ENCODE results near the gene CAMTA1.

CAMTA1 gene

DNA sequence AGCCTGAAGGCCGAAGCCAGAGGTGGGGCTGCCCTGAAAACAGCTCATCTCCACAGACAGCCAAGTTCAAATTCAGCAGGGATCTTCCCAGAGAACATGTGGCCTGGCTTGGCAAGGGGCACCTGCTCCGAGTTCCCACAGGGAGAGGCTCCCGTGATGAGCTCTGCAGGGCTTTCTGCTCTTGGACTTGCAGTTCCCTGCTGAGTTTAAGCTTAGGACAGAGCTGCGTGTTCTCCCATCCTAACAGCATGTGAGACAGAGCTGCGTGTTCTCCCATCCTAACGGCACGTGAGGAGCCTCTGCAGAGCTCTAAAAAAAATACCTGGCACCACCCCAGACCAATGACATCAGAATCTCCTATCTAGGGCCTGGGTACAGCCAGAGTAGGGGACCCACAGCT lies 872.8 kb downstream of the CAMTA1 start:
- DNase-seq (ENCODE audit: low read depth), result no peak

DNA sequence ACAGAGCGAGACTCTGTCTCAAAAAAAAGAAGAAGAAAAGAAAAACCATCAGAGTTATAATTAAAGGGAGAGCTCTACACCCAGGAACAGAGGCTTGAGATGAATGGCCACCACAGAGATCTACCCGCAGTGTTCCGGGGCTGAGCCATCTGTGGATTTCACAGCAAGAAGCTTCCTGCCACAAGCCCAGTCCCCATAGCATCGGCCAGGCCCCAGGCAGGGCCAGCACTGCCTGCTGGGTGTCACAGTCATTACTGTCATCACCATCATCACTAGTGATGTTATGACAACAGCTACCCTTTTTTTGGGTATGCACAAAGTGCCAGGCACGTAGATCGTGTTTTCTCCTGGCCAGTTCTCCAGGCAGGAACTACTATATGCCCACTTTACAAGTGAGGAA lies 874.3 kb downstream of the CAMTA1 start:
- no peak for DNase-seq (ENCODE audit: low read depth)

DNA sequence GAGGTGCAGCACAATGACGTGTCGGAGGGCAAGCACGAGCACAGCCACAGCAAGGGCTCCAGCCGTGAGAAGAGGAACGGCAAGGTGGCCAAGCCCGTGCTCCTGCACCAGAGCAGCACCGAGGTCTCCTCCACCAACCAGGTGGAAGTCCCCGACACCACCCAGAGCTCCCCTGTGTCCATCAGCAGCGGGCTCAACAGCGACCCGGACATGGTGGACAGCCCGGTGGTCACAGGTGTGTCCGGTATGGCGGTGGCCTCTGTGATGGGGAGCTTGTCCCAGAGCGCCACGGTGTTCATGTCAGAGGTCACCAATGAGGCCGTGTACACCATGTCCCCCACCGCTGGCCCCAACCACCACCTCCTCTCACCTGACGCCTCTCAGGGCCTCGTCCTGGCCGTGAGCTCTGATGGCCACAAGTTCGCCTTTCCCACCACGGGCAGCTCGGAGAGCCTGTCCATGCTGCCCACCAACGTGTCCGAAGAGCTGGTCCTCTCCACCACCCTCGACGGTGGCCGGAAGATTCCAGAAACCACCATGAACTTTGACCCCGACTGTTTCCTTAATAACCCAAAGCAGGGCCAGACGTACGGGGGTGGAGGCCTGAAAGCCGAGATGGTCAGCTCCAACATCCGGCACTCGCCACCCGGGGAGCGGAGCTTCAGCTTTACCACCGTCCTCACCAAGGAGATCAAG lies 878.3 kb downstream of the CAMTA1 start:
- DNase-seq (ENCODE audit: low read depth), result no peak

DNA sequence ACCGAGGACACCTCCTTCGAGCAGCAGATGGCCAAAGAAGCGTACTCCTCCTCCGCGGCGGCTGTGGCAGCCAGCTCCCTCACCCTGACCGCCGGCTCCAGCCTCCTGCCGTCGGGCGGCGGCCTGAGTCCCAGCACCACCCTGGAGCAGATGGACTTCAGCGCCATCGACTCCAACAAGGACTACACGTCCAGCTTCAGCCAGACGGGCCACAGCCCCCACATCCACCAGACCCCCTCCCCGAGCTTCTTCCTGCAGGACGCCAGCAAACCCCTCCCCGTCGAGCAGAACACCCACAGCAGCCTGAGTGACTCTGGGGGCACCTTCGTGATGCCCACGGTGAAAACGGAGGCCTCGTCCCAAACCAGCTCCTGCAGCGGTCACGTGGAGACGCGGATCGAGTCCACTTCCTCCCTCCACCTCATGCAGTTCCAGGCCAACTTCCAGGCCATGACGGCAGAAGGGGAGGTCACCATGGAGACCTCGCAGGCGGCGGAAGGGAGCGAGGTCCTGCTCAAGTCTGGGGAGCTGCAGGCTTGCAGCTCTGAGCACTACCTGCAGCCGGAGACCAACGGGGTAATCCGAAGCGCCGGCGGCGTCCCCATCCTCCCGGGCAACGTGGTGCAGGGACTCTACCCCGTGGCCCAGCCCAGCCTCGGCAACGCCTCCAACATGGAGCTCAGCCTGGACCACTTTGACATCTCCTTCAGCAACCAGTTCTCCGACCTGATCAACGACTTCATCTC lies 879.1 kb downstream of the CAMTA1 start:
- DNase-seq (ENCODE audit: low read depth), result no peak

DNA sequence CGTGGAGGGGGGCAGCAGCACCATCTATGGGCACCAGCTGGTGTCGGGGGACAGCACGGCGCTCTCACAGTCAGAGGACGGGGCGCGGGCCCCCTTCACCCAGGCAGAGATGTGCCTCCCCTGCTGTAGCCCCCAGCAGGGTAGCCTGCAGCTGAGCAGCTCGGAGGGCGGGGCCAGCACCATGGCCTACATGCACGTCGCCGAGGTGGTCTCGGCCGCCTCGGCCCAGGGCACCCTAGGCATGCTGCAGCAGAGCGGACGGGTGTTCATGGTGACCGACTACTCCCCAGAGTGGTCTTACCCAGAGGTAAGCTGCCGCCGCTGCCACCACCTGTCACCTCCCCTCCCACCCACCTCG lies 879.6 kb downstream of the CAMTA1 start:
- no peak for DNase-seq (ENCODE audit: low read depth)

DNA sequence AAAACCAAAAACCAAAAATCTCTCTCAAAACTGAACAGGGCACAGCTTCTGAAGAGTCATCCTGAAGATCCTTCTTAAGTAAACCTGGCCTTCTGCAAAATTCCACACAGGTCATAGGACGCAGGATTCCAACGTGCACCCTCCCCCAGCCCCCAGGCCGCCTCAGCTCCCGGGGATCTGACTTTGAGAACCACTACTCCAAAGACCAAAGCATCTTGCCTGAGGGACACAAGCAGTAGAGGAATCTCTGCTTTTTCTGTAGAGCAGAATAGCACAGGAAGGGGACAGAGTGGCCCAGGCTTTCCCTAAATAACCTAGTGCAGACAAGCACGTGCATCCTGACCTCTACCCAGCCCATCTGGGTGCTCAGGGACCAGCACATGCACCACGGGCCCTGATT lies 881.0 kb downstream of the CAMTA1 start:
- no peak for DNase-seq (ENCODE audit: low read depth)

DNA sequence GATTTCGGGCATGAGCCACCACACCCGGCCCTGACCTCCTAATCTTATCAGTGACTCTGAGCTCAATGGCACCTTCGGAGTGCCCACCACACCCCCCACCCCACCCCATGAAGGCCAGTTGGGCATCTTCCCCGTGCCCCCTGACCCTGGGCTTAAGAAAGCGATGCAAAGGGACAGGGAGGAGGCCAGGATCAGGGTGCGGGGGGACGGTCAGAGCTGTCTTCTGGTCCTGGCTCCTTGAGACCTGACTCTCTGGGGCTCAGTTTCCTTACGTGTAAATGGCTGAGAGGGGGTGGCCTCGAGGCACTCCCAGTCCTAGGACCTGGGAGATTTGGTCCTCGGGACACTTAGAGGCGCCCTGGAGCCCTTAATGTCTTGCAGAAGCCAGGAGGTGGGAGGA lies 881.9 kb downstream of the CAMTA1 start:
- DNase-seq (ENCODE audit: low read depth), result no peak

DNA sequence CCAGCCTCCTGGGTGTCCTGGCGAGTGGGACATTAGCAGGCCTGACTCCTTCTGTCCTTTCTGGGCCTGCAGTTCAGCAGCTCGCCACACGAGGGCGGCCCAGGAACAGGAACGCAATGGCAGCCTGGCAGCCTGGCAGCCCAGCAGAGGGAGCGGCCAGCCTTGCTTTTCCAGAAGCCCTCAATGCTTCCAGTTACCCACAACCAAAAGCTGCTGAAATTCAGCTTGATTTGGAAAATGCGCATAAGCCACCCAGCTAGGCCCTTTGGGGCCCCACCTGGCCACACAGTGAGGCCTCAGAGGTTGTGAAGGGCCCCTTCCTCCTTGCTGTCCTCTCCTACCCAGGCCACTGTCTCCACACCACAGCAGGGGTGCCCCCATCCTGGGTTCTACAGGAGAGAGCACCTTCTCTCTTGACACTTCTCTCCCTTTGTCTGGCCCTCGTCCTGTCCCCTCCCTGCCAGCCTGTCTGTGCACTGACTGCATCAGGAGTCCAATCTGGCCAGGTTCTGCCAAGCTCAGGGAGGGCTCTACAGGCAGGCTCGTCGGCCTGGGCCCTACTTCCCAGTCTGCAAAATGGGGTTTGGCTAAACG lies 882.5 kb downstream of the CAMTA1 start:
- DNase-seq (ENCODE audit: low read depth), result peak; percentile 67

DNA sequence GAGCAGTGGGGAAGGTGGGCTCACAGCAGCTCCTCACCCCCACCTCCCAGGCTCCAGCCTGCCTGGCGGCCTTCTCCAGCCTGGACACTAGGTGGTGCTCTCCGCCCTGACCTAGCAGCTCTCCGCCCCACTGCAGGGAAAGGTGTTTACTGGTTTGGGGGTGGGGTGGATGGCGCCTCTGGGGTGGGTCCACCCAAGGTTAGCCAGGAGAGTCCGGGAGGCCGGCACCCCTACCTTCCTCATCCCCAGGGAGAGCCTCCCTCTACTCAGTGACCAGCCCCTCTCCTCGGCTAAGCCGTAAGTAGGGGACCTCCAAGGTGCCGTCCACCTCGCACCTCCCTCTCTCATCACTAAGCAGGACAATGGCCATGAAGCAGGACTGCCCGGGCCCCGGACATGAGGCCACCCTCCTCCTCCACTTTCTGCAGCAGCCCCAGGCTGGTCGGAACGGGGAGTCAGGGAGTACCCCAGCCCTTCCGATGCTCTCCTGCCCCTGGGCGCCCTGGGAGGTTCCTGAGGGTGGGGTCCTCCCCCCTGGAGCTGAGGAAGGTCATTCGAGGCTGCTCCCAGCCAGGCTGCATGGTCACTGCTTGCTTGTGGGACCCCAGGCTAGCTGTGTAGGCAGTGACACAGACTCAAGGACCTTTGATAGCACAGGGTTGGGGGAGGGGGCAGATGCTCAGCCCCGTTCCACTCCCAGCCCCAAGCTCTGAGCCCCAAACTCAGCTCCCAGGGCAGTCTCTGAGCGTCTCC lies 884.5 kb downstream of the CAMTA1 start:
- no peak for DNase-seq (ENCODE audit: low read depth)

DNA sequence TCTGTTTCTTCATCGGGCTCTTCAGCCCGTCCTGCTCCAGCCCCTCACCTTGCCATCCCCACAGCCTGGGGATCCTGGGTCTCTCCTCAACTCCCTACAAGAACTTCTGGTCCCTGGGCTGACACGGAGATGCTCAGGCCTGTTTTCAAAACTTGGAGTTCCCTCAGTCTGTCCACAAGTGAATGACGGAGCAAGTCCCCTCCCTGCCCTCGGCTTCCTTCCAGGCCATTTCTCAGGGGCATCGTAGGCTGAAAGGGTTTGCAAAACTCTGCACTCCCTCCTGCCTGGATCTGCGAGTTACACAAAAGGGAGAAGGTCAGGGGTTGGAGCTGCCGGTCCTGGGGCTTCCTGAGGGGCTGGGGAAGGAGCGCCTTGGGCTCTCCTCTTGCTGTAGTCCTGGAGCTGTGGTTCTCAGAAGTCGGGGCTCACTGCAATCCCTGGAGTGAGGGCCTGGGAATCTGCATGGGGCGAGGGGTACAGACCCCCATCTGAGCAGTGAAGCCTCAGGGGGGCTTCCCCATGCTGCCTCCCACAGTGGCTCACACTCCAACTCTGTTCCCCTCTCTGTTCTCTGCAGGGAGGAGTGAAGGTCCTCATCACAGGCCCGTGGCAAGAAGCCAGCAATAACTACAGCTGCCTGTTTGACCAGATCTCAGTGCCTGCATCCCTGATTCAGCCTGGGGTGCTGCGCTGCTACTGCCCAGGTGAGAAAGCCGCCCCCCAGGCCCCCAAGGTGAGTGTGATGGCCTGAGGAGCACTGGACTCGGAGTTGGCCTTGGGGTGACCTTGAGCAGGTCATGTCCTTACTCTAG lies 885.3 kb downstream of the CAMTA1 start:
- no peak for DNase-seq (ENCODE audit: low read depth)

DNA sequence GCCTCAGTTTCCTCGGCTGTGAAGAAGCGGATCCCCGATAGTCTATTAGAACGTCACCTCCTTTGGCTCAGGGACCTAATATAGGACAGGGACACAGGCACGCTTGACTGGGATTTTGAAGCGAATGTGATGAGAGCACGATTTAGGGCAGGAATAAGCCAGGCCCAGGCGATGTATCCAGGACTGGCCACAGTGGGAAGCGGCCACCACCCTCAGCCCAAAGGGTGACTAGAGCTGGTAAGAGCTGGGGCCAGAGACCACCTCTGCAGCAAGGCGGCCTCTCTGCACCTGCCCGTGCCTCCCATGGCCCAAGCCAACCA lies 885.9 kb downstream of the CAMTA1 start:
- DNase-seq (ENCODE audit: low read depth), result no peak

DNA sequence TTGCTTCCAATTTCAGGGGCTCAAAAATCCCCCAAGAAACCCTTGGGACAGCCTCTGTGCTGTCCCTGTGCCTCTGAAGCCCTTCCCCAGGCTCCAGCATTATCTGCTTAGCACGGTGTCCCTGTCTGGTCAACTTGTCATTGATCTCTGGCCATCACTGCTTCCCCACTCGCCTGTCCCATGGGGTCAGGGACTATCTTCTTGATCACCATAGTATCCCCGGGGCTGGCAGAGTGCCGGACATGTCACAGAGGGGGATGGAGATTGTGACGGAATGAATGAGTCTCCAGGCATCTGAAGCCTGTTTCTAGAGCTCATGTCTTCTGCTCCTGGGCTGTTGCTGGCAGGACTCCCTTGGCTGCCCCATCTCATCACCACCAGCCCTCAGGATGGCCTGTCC lies 886.4 kb downstream of the CAMTA1 start:
- DNase-seq (ENCODE audit: low read depth), result no peak

DNA sequence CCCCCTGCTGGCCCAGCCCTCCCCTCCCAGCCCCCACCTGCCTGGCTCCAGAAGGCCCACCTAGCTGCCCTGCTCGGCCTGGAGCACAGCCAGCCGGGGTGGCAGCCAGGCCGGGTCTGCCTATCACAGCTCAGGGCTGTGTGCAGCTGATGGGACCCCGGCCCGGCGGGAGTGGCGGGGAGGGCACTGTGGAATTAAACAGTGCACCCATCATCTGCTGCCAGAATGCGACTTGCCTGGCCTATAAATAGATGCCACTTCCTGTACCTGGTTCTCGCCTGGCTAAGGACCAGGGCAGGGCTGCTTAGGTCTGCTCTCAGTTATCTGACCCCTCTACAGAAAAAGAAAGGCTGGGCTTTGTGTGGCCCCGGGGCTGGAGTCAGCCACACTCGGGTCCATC lies 887.6 kb downstream of the CAMTA1 start:
- DNase-seq (ENCODE audit: low read depth), result no peak

DNA sequence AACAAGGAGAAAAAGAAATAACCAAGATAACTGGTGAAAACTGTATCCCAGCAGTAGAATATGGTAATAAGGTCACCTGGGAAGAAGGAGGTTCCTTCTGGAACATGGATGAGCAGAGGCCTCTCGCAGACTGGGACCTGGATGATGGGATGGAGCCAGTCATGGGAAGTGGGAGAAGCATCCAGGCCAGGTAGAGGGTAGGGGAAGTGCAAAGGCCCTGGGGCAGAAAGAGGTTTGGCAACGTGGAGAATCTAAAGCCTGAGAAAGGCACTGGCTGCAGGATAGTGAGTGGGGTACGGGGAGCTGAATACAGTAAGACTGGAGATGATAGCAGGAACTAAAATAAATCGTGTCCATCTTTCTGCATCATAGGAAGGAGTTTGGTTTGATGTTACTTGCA lies 889.7 kb downstream of the CAMTA1 start:
- no peak for DNase-seq (ENCODE audit: low read depth)

DNA sequence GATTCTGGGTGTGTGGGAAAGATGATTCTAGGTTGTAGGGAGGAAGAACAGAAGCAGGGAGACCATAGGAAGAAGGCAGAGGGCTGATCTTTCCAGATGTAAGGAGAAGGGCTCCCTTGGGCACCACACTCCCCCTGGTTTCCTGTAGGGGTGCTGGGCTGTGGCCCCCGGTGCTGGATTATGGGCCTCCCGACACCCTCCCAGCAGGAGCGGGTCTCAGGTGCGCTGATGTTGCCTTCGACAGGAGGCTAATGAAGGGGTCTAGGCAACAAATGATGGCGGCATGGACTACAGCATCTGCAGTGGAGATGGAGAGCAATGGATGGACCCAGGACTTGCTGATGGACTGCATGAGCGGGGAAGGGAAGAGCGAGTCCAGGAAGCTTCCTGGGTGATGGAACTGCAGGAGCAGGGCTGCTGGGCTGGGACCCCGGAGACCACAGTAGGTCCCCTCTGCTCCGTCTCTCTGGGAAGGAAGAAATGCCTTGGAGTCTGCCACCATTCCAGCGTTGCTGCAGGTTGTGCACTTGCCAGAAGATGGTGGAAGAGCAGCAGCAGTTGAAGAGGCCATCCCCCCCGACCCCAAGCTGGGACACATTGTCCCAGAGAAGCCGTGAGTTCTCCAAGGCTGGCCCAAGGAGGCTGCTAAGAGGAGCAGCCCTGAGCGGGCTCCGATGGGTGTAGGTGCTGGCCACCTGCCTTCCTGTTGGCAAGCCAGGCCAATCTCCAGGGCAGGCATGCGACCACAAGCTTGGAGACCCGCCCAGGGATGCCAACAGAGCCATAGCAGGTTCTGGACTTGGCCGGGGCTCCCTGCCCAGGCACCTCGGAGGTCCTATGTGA lies 890.4 kb downstream of the CAMTA1 start:
- DNase-seq (ENCODE audit: low read depth), result no peak

DNA sequence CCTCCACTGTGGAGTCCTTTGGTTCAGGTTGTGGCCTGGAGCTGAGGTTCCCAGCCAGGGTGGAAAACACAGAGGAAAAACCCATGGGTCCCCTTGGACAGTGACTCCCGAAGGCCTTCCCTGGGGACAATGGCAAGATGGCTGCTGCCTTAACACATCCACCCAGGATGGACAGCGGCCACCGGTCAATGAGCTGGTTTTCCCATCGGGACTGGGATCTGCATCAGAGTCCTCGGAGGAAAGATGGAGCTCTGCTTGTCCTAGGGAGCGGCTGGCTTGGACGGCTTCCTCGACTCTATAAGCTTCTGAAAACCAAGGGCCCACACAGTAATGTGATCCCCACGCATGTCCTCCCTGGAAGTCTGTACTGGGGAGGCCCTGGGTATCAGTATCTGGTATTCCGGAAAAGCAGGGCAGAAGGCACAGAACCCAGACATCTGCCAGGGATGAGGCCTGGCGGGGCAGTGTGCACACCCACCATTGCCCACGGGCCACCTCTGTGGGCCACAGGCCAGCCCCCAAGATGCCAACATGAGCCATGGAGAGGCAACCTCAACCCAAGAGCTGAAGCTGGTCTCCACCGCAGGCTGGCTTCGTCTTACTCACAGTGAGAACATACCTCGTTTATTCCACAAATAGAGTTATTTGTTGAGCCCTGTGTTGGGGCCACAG lies 891.2 kb downstream of the CAMTA1 start:
- DNase-seq (ENCODE audit: low read depth), result no peak

DNA sequence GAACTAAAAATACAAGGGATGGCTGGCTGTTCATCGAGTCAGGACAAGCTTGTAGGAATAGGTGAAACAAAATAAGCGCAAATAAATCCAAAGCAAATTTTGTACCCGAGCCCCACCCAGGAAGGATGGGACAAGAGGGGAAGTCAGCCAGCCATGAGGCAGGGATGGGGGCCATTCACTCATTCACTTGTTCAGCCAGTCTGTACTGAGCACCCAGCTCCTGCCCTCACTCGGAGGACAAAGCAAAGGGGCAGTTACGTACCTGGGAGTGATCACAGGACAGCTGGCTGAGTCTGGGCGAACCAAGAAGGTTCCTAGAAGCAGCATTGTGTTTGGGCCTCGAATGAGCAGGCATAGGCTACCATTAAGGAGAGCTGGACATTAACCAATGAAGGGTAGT lies 891.9 kb downstream of the CAMTA1 start:
- no peak for DNase-seq (ENCODE audit: low read depth)

DNA sequence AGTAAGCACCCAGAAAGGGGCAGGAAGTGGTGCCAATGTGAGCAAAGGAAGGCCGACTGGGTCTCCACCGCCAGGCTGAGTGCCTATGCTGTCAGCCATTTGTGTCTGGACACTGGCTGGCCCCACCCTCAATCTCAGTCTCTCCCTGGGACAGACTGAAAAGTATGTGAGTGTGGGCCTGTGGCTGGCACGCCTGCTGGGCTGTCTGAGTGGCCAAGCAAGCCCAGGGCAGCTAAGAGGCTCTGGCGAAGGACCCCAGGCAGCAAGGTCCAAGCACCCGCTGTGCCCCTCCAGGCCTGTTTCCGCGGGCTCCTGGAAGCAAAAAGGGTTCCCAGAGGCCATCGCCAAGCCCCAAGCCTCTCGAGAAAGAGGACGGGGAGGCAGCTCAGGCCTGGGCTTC lies 892.6 kb downstream of the CAMTA1 start:
- DNase-seq (ENCODE audit: low read depth), result no peak

DNA sequence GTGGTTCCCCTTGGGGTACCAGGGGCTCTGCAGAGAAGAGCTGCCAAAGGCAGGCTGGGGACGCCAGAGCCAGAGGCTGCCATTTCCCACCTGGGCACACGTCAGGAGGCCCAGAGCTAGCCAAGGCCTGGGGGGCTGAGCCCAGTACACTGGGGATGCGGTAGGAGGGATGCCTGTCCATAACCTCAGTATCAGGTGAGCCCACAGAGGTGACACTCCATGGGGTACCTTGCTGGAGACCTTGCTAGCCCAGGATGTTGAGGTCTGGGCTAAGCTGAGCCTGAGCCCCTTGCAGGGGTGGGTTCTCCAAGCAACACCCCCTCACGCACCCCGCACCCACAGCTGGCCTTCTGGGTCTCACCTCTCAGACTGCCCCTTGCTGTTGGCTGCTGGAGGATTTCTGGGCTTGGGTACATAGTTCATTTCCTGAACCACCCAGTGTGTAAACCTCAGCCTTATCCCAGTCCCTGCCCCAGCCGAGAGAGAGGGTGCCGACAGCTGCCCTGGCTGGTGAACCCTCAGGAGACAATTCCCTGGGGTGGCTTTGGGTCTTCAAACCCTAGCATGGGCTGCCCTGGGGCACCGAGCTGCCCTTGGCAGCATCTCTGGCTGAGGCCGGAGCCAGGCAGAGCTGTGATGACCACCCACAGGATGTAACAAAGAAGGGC lies 893.4 kb downstream of the CAMTA1 start:
- no peak for DNase-seq (ENCODE audit: low read depth)
